MCF 10A (cell line): ENCODE results near the gene CPEB1. TPM values are rescaled to one million over a fixed set of nuclear protein-coding genes. Genes with fewer than 3 reads are reported as not detected.

Experiments used
- BruUV-seq: library from RNA; stranded (reverse); fragments of 400-500 nt; replicated peaks from 2 replicates; lab custom pipeline; 2021; lab: Mats Ljungman, UMichigan
- CTCF ChIA-PET: fragments of 300-600 bp; sonication (Branson Sonifier 250); formaldehyde crosslinking; extraction: SDS; loops from one replicate; lab custom pipeline; 2021; ENCODE audit warnings: antibody characterized with exemption, inconsistent platforms; lab: Yijun Ruan, JAX
- POLR2A ChIA-PET: fragments of 300-600, 350-650 bp; sonication (Branson Sonifier 250); formaldehyde crosslinking; extraction: SDS; loops from one replicate; lab custom pipeline; 2020; ENCODE audit warnings: antibody characterized with exemption, inconsistent platforms; lab: Yijun Ruan, JAX
- DNase-seq: peaks from one replicate; pipeline ENCODE4 v3.0.0-alpha.2; 2018; ENCODE audit not compliant: unreplicated experiment
- H3K27ac Mint-ChIP-seq: one replicate; pipeline ENCODE4 v1.8.0; 2022; ENCODE audit warnings: mild to moderate bottlenecking, low read depth, mixed read lengths; ENCODE audit not compliant: unreplicated experiment
- H3K27me3 Mint-ChIP-seq: one replicate; pipeline ENCODE4 v1.8.0; 2022; ENCODE audit warnings: mixed read lengths; ENCODE audit not compliant: insufficient read depth, unreplicated experiment
- H3K36me3 Mint-ChIP-seq: one replicate; pipeline ENCODE4 v1.8.0; 2022; ENCODE audit warnings: mild to moderate bottlenecking, moderate library complexity, mixed read lengths; ENCODE audit not compliant: insufficient read depth, unreplicated experiment
- H3K4me1 Mint-ChIP-seq: one replicate; pipeline ENCODE4 v1.8.0; 2022; ENCODE audit warnings: mixed read lengths; ENCODE audit not compliant: insufficient read depth, unreplicated experiment
- H3K4me3 Mint-ChIP-seq: one replicate; pipeline ENCODE4 v1.8.0; 2022; ENCODE audit warnings: mild to moderate bottlenecking, moderate library complexity, mixed read lengths; ENCODE audit not compliant: unreplicated experiment
- H3K9me3 Mint-ChIP-seq: one replicate; pipeline ENCODE4 v1.8.0; 2022; ENCODE audit warnings: mixed read lengths; ENCODE audit not compliant: unreplicated experiment
- intact Hi-C: fragments of 100-400 bp; cut with micrococcal nuclease; formaldehyde crosslinking; loops from 2 replicates; pipeline ENCODE4 v1.14.1; 2022
- total RNA-seq: library from RNA; stranded (reverse); gene quantifications from 2 replicates; pipeline ENCODE4 v1.2.3, GENCODE V29; 2022
- TF ChIP-seq, protein P1 (sequence below): fragments of 200-600 bp; IDR thresholded peaks from one replicate; pipeline ENCODE4 v1.8.0; 2022; ENCODE audit warnings: antibody characterized with exemption, mild to moderate bottlenecking; ENCODE audit not compliant: unreplicated experiment

Gene CPEB1
- total RNA-seq, 1 experiment from 2014 or later: not detected

DNA sequence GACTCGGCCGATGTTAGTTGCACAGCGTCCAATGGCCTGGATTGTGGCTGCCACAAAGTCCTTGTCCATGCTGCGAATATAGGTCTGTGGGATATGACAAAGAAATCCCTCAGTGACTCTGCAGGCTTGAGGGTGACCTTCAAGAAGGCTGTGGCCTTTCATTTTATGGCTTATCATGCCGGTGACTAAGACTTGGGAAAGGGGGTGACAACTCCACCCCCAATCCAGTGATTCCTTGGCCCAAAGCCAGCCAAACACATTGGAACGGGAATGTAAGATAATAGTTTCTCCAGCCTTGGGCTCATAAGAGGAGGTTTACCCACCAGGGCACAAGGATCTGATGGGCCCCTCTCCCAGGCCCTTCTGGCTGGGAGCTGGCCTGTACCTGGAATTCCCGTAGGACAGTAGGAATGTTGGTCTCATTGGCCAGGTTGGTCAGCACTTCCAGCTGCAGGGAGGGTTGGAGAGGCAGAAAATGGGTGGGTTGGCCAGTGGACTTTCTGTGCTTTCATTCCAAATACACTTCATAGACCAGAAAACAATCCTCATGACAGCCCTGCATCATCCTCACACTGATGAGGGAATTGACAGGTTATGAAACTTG, 30.7 kb upstream of the CPEB1 start:
- Mint-ChIP-seq H3K4me3 (no peak overlapping the region), H3K36me3 (no peaks in the 10 kb centered on the region), H3K27ac (no peak overlapping the region), H3K4me1 (no peaks in the 10 kb centered on the region), H3K27me3 (peaks cover 14% of the 10 kb centered on the region), H3K9me3 (no peaks in the 10 kb centered on the region)
- intact Hi-C loops: no loop called here
- TF ChIP-seq, protein P1, sequence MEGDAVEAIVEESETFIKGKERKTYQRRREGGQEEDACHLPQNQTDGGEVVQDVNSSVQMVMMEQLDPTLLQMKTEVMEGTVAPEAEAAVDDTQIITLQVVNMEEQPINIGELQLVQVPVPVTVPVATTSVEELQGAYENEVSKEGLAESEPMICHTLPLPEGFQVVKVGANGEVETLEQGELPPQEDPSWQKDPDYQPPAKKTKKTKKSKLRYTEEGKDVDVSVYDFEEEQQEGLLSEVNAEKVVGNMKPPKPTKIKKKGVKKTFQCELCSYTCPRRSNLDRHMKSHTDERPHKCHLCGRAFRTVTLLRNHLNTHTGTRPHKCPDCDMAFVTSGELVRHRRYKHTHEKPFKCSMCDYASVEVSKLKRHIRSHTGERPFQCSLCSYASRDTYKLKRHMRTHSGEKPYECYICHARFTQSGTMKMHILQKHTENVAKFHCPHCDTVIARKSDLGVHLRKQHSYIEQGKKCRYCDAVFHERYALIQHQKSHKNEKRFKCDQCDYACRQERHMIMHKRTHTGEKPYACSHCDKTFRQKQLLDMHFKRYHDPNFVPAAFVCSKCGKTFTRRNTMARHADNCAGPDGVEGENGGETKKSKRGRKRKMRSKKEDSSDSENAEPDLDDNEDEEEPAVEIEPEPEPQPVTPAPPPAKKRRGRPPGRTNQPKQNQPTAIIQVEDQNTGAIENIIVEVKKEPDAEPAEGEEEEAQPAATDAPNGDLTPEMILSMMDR: no peak
- no TSS peak for BruUV-seq
- POLR2A ChIA-PET: interaction anchor here (0.6 kb wide), 2 partner anchors 73 to 78 kb away, joined by 3 read pairs; no protein-coding TSS in a partner anchor
- DNase-seq: no peak
- CTCF ChIA-PET: no interaction called here

DNA sequence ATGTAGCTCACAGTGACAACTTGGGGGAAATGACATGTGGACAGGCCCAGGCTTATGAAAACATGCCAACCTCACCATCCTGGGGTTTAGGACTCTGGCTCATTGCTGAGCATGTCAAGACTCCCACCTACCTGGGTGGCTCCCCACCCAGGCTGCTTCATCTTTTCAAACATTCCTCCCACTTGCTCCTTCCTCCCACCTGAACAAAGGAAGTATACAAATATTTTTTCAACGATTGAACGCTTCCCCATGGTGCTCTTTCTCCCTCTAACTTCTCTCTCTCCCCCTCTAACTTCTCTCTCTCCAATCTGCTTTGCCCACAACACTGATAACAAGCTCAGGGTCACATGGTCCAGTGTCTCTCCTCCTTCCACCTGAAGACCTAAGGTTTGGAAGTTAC, 27.7 kb upstream of the CPEB1 start:
- Mint-ChIP-seq H3K4me1 (no peaks in the 10 kb centered on the region), H3K4me3 (no peak overlapping the region), H3K9me3 (no peaks in the 10 kb centered on the region), H3K27me3 (peaks cover 14% of the 10 kb centered on the region), H3K27ac (no peak overlapping the region), H3K36me3 (no peaks in the 10 kb centered on the region)
- CTCF ChIA-PET: interaction anchor here (0.6 kb wide), 1 partner anchor 606 kb away, joined by 3 read pairs; no protein-coding TSS in a partner anchor
- TF ChIP-seq, protein P1: no peak
- DNase-seq: no peak
- BruUV-seq: no TSS peak
- intact Hi-C loops: no loop called here
- POLR2A ChIA-PET: no interaction called here

DNA sequence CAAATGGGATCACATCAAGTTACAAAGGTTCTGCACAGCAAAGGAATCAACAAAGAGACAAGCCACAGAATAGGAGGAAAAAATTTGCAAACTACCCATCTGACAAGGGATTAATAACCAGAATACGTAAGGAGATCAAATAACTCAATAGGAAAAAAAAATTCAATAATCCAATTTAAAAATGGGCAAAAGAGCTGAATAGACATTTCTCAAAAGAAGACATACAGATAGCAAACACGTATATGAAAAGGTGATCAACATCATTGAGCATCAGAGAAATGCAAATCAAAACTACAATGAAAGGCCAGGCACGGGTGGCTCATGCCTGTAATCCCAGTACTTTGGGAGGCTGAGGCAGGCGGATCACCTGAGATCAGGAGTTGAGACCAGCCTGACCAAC, 23.5 kb upstream of the CPEB1 start:
- intact Hi-C loops: no loop called here
- Mint-ChIP-seq H3K27ac (no peak overlapping the region), H3K36me3 (no peaks in the 10 kb centered on the region), H3K27me3 (no peaks in the 10 kb centered on the region), H3K4me1 (no peaks in the 10 kb centered on the region), H3K4me3 (no peak overlapping the region), H3K9me3 (no peaks in the 10 kb centered on the region)
- DNase-seq: no peak
- no TSS peak for BruUV-seq
- CTCF ChIA-PET: no interaction called here
- TF ChIP-seq, protein P1: no peak
- POLR2A ChIA-PET: no interaction called here

DNA sequence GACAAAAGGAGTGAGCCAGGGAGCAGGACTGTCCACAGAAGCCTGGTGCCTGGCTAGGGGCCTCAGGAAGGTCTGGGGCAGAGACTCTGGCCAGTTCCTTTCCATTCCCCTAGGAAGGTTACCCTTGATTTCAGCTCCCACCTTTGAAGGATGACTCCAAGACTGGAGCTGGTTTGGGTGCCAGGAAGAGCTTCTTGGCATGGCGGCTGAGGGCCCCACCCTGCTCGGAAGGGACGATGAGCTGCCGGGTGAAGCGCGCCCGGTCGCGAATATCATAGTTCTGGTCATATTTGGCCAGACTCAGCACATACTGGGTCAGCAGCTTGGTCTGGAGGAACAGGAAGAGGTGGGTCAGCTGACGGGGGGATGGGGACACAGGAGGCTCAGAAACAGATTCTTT, 19.4 kb upstream of the CPEB1 start:
- H3K4me1 Mint-ChIP-seq: no peaks in the 10 kb centered on the region
- TF ChIP-seq, protein P1: no peak
- ChIA-PET CTCF (no interaction called here), POLR2A (no interaction called here)
- intact Hi-C loops: no loop called here
- no peak overlapping the region for H3K4me3 Mint-ChIP-seq
- no TSS peak for BruUV-seq
- H3K36me3 Mint-ChIP-seq: no peaks in the 10 kb centered on the region
- no peaks in the 10 kb centered on the region for H3K27me3 Mint-ChIP-seq
- no peak overlapping the region for H3K27ac Mint-ChIP-seq
- no peaks in the 10 kb centered on the region for H3K9me3 Mint-ChIP-seq
- no peak for DNase-seq
